GM12865 (cell line): ENCODE measurements around the gene CNOT10.
"Not testable (repeated sequence)": the region's sequence is repeated elsewhere in the genome, so short reads cannot be mapped to it uniquely, and the experiment has no call there.

Experiments used
- DNase-seq: peaks from one replicate; pipeline ENCODE4 v3.0.0; 2010; ENCODE audit warnings: low read depth
- H3K4me3 ChIP-seq: 2 replicates; pipeline ENCODE4 v1.5.1; 2011; ENCODE audit warnings: mild to moderate bottlenecking, low read depth, low read length, control low read depth
- CTCF ChIP-seq: IDR thresholded peaks from 2 replicates; pipeline ENCODE4 v1.5.1; 2011; ENCODE audit warnings: low read length, control low read depth, low read depth, inconsistent platforms; ENCODE audit not compliant: insufficient read depth; ENCODE audit errors: missing control alignments

The CNOT10 gene

GRCh38 chr3:32719931-32720330 is 34.9 kb downstream of the CNOT10 start:
- TF ChIP-seq CTCF = no peak

GRCh38 chr3:32725721-32726120 is 40.7 kb downstream of the CNOT10 start:
- DNase-seq = no peak
- TF ChIP-seq CTCF = no peak
- no peak overlapping the region for H3K4me3 ChIP-seq

More at GRCh38 chr3:32719931-32720330, 34.9 kb downstream of the CNOT10 start:
- no peak for DNase-seq
- H3K4me3 ChIP-seq = no peak overlapping the region

- H3K4me3 ChIP-seq = no peak overlapping the region
- peak; percentile 46 for DNase-seq
- peak; percentile 46 for TF ChIP-seq CTCF
Measured at GRCh38 chr3:32733631-32734229, 48.7 kb downstream of the CNOT10 start.

GRCh38 chr3:32734756-32735155 is 49.8 kb downstream of the CNOT10 start:
- no peak for DNase-seq
- no peak overlapping the region for H3K4me3 ChIP-seq

GRCh38 chr3:32743470-32743869 is 58.5 kb downstream of the CNOT10 start:
- DNase-seq, H3K4me3 ChIP-seq: not testable (repeated sequence)

More at GRCh38 chr3:32734756-32735155, 49.8 kb downstream of the CNOT10 start:
- no peak for TF ChIP-seq CTCF

- no peak for DNase-seq
Measured at GRCh38 chr3:32743934-32744333, 58.9 kb downstream of the CNOT10 start.

GRCh38 chr3:32751377-32751776 is 66.4 kb downstream of the CNOT10 start:
- no peak for TF ChIP-seq CTCF
- H3K4me3 ChIP-seq = no peak overlapping the region
- no peak for DNase-seq

More at GRCh38 chr3:32743934-32744333, 58.9 kb downstream of the CNOT10 start:
- no peak for TF ChIP-seq CTCF
- no peak overlapping the region for H3K4me3 ChIP-seq
